Stimulated activated CD4-positive, alpha-beta T cell treated with anti-CD3 and anti-CD28 coated beads, Interleukin-4, amount 100 ng/mL, for 4 hours (primary cell): Measurements from ENCODE around the gene TMEM222.
"Not testable (repeated sequence)": the region's sequence is repeated elsewhere in the genome, so short reads cannot be mapped to it uniquely, and the experiment has no call there.

Experiments
- DNase-seq, 2 experiments: peaks; one replicate each; pipeline ENCODE4 v3.0.0-alpha.2; 2020

TMEM222 gene

GRCh38 chr1:27380766-27381733, 59.1 kb downstream of the TMEM222 start:
- DNase-seq, result no peak

- DNase-seq, result no peak
Measured at GRCh38 chr1:27381969-27382762, 60.2 kb downstream of the TMEM222 start.

- peak; percentile 19 to 36 for DNase-seq
Measured at GRCh38 chr1:27383039-27383605, 61.2 kb downstream of the TMEM222 start, which contains the start of gene CD164L2. Gene CD164L2, minus strand, starts transcription at chr1:27383333. Its CDS starts 94 bp downstream, at chr1:27383239.

GRCh38 chr1:27383661-27384060, 61.7 kb downstream of the TMEM222 start:
- no peak for DNase-seq

- DNase-seq, result not testable (repeated sequence)
Measured at GRCh38 chr1:27384797-27385196, 62.8 kb downstream of the TMEM222 start.
